ENCODE data around the gene C1orf74. TPM values are rescaled to one million over a fixed set of nuclear protein-coding genes. Genes with fewer than 3 reads are reported as not detected.

C1orf74 gene
- total RNA-seq: 1 to 10 TPM; 1.2 to 1.8 TPM
- polyA plus RNA-seq: under 1 TPM; 0.82 to 0.95 TPM

DNA sequence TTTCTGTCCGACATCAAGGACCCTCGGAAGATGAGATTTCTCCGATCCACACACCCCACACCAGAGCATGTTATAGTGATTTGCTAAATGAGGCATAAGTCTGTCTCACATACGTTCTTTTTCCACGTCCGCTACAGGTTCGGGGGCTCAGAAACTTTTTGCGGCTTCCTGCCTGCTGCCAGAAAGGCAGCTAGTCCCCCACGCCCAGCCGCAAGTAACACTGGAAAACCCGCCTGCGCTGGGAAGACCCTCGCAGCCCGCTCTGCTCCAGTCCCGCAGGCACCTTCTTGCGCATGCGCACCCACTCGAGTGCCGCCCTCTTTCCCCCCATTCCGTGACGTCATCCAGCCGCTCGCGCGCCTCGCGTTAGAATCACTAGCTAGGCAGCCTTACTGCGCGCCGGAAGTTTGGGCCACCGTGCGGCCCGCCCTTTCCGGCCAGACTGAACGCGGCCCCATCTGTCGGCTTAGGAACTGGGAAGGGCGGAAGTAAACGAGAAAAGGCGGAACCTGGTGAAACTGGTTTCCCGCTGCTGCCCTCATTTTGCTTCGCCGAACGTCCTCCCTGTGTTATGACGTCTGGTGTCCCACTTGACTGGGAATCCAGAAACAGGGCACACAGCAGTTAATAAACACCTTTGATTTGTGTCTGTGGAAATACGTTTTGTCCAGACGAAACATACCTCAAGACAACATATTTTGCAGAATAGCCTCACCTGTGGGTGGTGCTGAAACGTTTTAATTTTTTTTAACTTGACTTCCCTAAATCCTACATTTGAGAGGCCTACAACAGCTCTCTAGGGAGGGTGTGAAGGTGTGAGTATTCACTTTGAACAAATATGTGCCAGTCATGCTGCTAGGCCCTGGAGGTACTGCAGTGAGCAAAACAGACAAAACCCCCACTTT is at the start of gene C1orf74:
Gene C1orf74, minus strand, starts transcription at position 295 of the 905 bp plus-strand sequence. CDS start 925 bp downstream, outside the sequence.
- Histone ChIP-seq H3K27ac (ENCODE audit: low read depth in 1 of 2, low read length in 2 of 2) (peak within 1 kb of the TSS; percentile 65 to 83), H3K4me3 (ENCODE audit: low read depth in 1 of 3, low read length in 3 of 3) (peak within 1 kb of the TSS; percentile 48 to 69 (median 62)), H3K9ac (ENCODE audit: low read depth in 1 of 2, low read length in 2 of 2) (peak within 1 kb of the TSS; percentile 14 to 93), H3K4me1 (ENCODE audit: control insufficient read depth in 4 of 4, insufficient read depth in 4 of 4, low read length in 3 of 4) (peaks cover 10 to 54% (median 39%) of the 10 kb centered on the region in 4 donors), H3K27me3 (ENCODE audit: control insufficient read depth in 4 of 4, insufficient read depth in 4 of 4, low read length in 3 of 4) (no peaks in the 10 kb centered on the region), H3K9me3 (ENCODE audit: control insufficient read depth in 4 of 4, low read length in 3 of 4) (no peaks in the 10 kb centered on the region), H3K36me3 (ENCODE audit: control insufficient read depth in 4 of 4, insufficient read depth in 3 of 4, low read depth in 1 of 4, low read length in 3 of 4) (peaks cover 0 to 9% (median under 1%) of the 10 kb centered on the region in 4 donors)
- TF ChIP-seq FOXA2 (IDR thresholded peaks at IDR 0.05) (no peak), SP1 (IDR thresholded peaks at IDR 0.05) (peak; percentile 88), ATF3 (IDR thresholded peaks at IDR 0.05) (peak; percentile 64), NR2F2 (IDR thresholded peaks at IDR 0.05) (no peak), REST (IDR thresholded peaks at IDR 0.05) (no peak), RXRA (IDR thresholded peaks at IDR 0.05) (peak; percentile 26 to 49), HNF4A (conservative IDR thresholded peaks at IDR 0.05) (peak in 1 of 2 donors; percentile 32), TAF1 (conservative IDR thresholded peaks at IDR 0.05) (no peak), HNF4G (IDR thresholded peaks at IDR 0.05) (no peak), RAD21 (IDR thresholded peaks at IDR 0.05) (peak; percentile 35 to 56), EGR1 (IDR thresholded peaks at IDR 0.05; ENCODE audit: low read depth in 2 of 2) (peak; percentile 68 to 69), JUND (IDR thresholded peaks at IDR 0.05) (peak in 1 of 2 donors; percentile 63), GABPA (IDR thresholded peaks at IDR 0.05 in 1 of 2, conservative IDR thresholded peaks at IDR 0.05 in 1 of 2) (peak; percentile 98 to 99), FOXA1 (IDR thresholded peaks at IDR 0.05) (no peak), YY1 (IDR thresholded peaks at IDR 0.05) (peak; percentile 83), ZBTB33 (IDR thresholded peaks at IDR 0.05) (peak; percentile 98), CTCF (IDR thresholded peaks at IDR 0.05; ENCODE audit: low read depth, low read length, missing input control) (no peak)
- TF ChIP-seq, protein P1, sequence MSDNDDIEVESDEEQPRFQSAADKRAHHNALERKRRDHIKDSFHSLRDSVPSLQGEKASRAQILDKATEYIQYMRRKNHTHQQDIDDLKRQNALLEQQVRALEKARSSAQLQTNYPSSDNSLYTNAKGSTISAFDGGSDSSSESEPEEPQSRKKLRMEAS (IDR thresholded peaks at IDR 0.05): peak; percentile 90
- 4% methylated on average over 48 of the region's 48 CpGs for WGBS
- peak; percentile 99 for DNase-seq (ENCODE audit: low spot score)
